Transverse colon (tissue), 4 donors: ENCODE measurements around the gene MID2. TPM values are rescaled to one million over a fixed set of nuclear protein-coding genes. Genes with fewer than 3 reads are reported as not detected.
A peak's percentile ranks its signal among the peaks of the same experiment; 100 is the strongest.

Source experiments
- DNase-seq: peaks from one replicate; pipeline ENCODE4 v3.0.0-alpha.2; 2019
- H3K27ac ChIP-seq, 4 donors: fragments of 200-600 bp; sonication (generic); 2 replicates each; pipeline ENCODE4 v1.5.1; 2016 to 2018; ENCODE audit warnings: inconsistent platforms in 4 of 4
- H3K27me3 ChIP-seq: fragments of 200-600 bp; sonication (generic); 2 replicates; pipeline ENCODE4 v1.5.1; 2017; ENCODE audit warnings: inconsistent platforms
- H3K36me3 ChIP-seq, 4 donors: fragments of 200-600 bp; sonication (generic); 2 replicates each; pipeline ENCODE4 v1.5.1; 2017 to 2019; ENCODE audit warnings: inconsistent platforms in 4 of 4
- H3K4me1 ChIP-seq, 4 donors: fragments of 200-600 bp; sonication (generic); 2 replicates each; pipeline ENCODE4 v1.5.1; 2017 to 2020; ENCODE audit warnings: inconsistent platforms in 4 of 4
- H3K4me3 ChIP-seq, 4 donors: fragments of 200-600 bp; sonication (generic); 1 replicate in 1 of 4; 2 replicates in 3 of 4; pipeline versions ENCODE4 v1.5.1 to v1.6.1; 2017 to 2019; ENCODE audit warnings: inconsistent platforms in 4 of 4
- H3K9me3 ChIP-seq, 2 donors: fragments of 200-600 bp; sonication (generic); 2 replicates each; pipeline ENCODE4 v1.5.1; 2017 to 2019; ENCODE audit warnings: inconsistent platforms in 2 of 2
- EP300 ChIP-seq: sonication (generic); formaldehyde crosslinking; IDR thresholded peaks from one replicate; pipeline ENCODE4 v1.6.1; 2017; ENCODE audit warnings: antibody characterized with exemption, low read depth
- POLR2A ChIP-seq: fragments of 450-650 bp; IDR thresholded peaks from one replicate; pipeline ENCODE4 v1.6.1; 2016; ENCODE audit warnings: antibody characterized with exemption, mild to moderate bottlenecking, moderate library complexity
- POLR2AphosphoS5 ChIP-seq, 3 donors: sonication (generic); formaldehyde crosslinking; IDR thresholded peaks; one replicate each; pipeline ENCODE4 v1.6.1; 2016; ENCODE audit warnings: antibody characterized with exemption in 3 of 3
- WGBS, 2 donors: methylation state at CpG; one replicate each; pipeline ENCODE4 v1.1.5; 2018; ENCODE audit warnings: low coverage in 1 of 2; 5-methylcytosine and 5-hydroxymethylcytosine counted together
- in situ Hi-C, 4 donors: fragments of 200-750 bp; cut with MboI; loops; one replicate each; pipeline versions ENCODE4 v1.15.0 to v1.15.1; 2017; ENCODE audit warnings: low sequenced_read_pairs in 3 of 4, low pct_ligation_motif_present in 1 of 4, low pct_unique_long_range_greater_than_20kb in 1 of 4
- intact Hi-C: fragments of 100-400 bp; cut with DNase I; formaldehyde crosslinking; loops from one replicate; pipeline ENCODE4 v1.15.1; 2023; ENCODE audit warnings: low total_unique reads
- total RNA-seq, 4 donors: library from RNA; depleted of rRNA; stranded (reverse); fragments of >200 nt; gene quantifications; one replicate each; pipeline ENCODE4 v1.1.0, GENCODE V29; 2016
- TF ChIP-seq, protein P1 (sequence below), 5 experiments: fragments of 200-600 bp in 3 of 5; fragments of 450-650 bp in 2 of 5; sonication (generic) in 3 of 5; IDR thresholded peaks; 1 replicate in 2 of 5; 2 replicates in 3 of 5; pipeline ENCODE4 v1.5.1; 2016 to 2017; ENCODE audit warnings: antibody characterized with exemption in 5 of 5, inconsistent platforms in 3 of 5, mild to moderate bottlenecking in 2 of 5, moderate library complexity in 1 of 5

MID2 gene
- total RNA-seq, 4 donors from 2014 or later, result 4.6 to 76.6 (median 12.8) TPM

DNA sequence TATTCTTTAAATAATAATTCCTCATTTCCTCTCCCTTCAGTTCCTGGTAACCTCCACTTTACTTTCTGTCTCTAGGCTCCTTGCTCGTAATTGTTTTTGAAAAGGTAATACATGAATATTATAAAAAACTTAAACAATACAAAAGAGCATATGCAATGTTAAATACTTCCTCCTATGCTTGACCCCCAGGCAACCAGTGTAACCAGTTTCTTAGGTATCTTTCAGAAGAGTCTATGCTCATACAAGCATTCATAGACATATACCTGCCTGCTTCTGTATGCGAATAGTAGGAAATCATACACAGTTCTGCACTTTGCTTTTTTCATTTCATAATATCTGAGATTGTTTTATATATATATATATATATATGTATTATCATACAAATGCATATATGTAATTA, 2.6 kb upstream of the MID2 start:
- no peaks in the 10 kb centered on the region for H3K9me3 ChIP-seq
- intact Hi-C loops, result no loop called here
- no peaks in the 10 kb centered on the region for H3K27me3 ChIP-seq
- no peak overlapping the region for H3K4me3 ChIP-seq
- 75 to 80% methylated on average over 1 to 2 of the region's 2 CpGs for WGBS, 2 donors
- in situ Hi-C loops, result no loop called here
- TF ChIP-seq EP300 (no peak), POLR2A (no peak), POLR2AphosphoS5 (IDR thresholded peaks at IDR 0.05) (no peak)
- TF ChIP-seq, protein P1, sequence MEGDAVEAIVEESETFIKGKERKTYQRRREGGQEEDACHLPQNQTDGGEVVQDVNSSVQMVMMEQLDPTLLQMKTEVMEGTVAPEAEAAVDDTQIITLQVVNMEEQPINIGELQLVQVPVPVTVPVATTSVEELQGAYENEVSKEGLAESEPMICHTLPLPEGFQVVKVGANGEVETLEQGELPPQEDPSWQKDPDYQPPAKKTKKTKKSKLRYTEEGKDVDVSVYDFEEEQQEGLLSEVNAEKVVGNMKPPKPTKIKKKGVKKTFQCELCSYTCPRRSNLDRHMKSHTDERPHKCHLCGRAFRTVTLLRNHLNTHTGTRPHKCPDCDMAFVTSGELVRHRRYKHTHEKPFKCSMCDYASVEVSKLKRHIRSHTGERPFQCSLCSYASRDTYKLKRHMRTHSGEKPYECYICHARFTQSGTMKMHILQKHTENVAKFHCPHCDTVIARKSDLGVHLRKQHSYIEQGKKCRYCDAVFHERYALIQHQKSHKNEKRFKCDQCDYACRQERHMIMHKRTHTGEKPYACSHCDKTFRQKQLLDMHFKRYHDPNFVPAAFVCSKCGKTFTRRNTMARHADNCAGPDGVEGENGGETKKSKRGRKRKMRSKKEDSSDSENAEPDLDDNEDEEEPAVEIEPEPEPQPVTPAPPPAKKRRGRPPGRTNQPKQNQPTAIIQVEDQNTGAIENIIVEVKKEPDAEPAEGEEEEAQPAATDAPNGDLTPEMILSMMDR (IDR thresholded peaks at IDR 0.05), result no peak
- no peak for DNase-seq
- H3K27ac ChIP-seq, result no peak overlapping the region
- H3K4me1 ChIP-seq, result peaks cover 0 to 6% (median 2%) of the 10 kb centered on the region in 4 donors
- no peaks in the 10 kb centered on the region for H3K36me3 ChIP-seq

DNA sequence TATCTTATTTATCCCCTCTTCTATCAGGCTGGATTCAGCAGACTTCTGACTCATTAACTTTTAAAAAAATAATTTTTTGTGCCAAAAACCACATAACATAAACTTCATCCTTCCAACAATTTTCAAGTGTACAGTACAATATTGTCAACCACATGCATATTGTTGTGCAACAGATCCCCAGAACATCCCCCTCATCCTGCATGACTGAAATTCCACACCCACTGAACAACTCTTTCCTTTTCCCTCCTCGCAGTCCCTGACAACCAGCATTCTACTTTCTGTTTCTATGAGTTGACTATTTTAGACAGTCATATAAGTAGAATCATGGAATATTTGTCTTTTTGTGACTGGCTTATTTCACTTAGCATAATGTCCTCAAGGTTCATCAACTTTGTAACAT, 2.2 kb upstream of the MID2 start:
- in situ Hi-C loops (no loop called here), intact Hi-C loops (no loop called here)
- Histone ChIP-seq H3K4me3 (no peak overlapping the region), H3K4me1 (peaks cover 0 to 6% (median 2%) of the 10 kb centered on the region in 4 donors), H3K9me3 (no peaks in the 10 kb centered on the region), H3K27ac (no peak overlapping the region), H3K27me3 (no peaks in the 10 kb centered on the region), H3K36me3 (no peaks in the 10 kb centered on the region)
- DNase-seq, result no peak
- 31% methylated on average over 1 of the region's 1 CpG; no CpG with 5 or more reads in 1 of the 2 donors for WGBS, 2 donors
- TF ChIP-seq POLR2AphosphoS5 (IDR thresholded peaks at IDR 0.05) (no peak), EP300 (no peak), POLR2A (no peak)
- TF ChIP-seq, protein P1 (IDR thresholded peaks at IDR 0.05), result no peak

DNA sequence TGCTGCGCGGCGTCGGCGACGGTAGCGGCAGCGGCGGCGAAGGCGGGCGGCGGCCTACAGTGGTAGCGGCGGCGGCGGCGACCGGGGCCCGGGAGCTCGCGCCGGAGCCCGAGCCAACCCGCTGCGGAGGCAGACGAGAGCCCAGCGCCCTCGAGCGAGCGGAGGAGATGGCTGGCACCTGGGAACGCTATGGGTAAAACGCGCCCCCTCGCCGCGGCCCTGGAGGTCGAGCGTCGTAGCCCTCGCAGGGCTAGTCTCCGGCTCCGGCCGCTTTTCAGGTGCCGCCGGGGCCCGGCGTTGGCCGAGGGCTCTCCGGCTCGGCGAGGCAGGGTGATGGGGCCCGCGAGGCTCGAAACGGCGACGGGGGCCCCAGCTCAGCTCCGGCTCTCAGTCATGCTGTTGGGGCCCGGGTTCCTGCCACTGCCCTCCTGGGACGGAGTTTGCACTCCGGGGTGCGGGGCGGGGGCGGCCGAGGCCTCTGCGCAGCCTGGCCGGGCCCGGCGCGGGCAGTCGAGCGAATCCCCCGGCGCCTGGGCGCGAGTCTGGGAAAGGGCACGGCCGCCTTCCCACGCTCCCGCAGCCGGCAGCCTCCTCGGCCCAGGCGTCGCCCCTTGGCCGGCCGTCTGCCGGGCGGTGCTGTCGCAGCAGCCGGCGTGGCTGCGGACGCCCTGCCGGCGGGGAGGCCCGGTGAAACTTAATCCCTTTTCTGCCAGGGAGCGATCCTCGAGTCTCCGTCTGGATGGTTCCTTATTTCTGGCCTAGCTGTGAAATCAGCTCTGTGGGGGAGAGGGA, 768 bp downstream of the MID2 start:
- no peaks in the 10 kb centered on the region for H3K9me3 ChIP-seq
- peaks cover 0 to 6% (median 2%) of the 10 kb centered on the region in 4 donors for H3K4me1 ChIP-seq
- no peaks in the 10 kb centered on the region for H3K27me3 ChIP-seq
- H3K4me3 ChIP-seq, result peak overlapping the region; percentile 32 to 64 (median 47)
- TF ChIP-seq POLR2A, result no peak
- TF ChIP-seq POLR2AphosphoS5 (IDR thresholded peaks at IDR 0.05), result no peak
- TF ChIP-seq, protein P1 (IDR thresholded peaks at IDR 0.05), result no peak
- peak; percentile 14 for DNase-seq
- 59% methylated on average over 89 of the region's 100 CpGs; no CpG with 5 or more reads in 1 of the 2 donors for WGBS, 2 donors
- no peaks in the 10 kb centered on the region for H3K36me3 ChIP-seq
- intact Hi-C loops, result no loop called here
- H3K27ac ChIP-seq, result peak overlapping the region; percentile 85 to 90 (median 88)
- in situ Hi-C loops, result no loop called here

DNA sequence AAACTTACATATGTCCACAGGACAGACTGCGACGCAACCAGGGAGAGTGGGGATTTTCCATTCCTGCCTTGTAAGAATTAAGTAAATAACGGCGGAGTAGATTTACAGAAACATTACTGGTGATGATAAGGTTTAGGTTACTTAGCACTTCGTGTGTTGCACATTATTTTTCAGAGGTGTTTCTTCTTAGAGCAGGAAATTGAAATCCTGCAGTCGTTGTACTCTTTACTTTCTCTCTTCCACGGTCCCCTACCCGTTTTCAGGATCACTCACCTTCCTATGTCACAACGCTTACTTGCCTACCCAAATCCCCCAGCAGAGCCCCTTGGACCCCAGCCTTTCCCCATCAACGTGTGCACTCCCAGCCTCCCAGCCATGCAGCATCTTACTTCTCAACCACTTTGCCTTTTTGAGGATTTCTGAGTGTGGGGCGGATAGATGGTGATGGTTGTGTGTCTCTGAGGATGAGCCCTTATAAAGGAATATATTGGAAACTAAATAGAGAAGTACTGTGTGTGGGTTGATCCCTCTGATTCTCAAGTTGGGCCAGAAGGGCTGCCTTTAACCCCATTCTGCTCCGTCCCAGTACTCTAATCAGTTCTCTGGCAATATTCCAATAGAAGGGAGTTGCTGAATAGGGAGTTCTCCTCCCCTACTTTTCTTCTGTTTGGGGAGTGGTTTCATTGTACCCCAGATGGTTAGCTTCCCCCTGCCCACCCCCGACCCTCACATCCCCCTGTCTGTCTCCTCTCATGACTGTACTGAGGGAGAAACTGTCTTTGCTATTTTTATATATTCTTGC, 1.6 kb downstream of the MID2 start:
- no peak for DNase-seq
- in situ Hi-C loops (no loop called here), intact Hi-C loops (no loop called here)
- peak overlapping the region; percentile 85 to 90 (median 88) for H3K27ac ChIP-seq
- peak overlapping the region in 3 of 4 donors; percentile 47 to 64 (median 47) for H3K4me3 ChIP-seq
- no peaks in the 10 kb centered on the region for H3K36me3 ChIP-seq
- H3K4me1 ChIP-seq, result peaks cover 0 to 6% (median 2%) of the 10 kb centered on the region in 4 donors
- no peaks in the 10 kb centered on the region for H3K27me3 ChIP-seq
- no peaks in the 10 kb centered on the region for H3K9me3 ChIP-seq
- TF ChIP-seq EP300, result no peak
- 45% methylated on average over 13 of the region's 13 CpGs; no CpG with 5 or more reads in 1 of the 2 donors for WGBS, 2 donors
